Measurements from ENCODE around the gene NRN1. TPM values are rescaled to one million over a fixed set of nuclear protein-coding genes. Genes with fewer than 3 reads are reported as not detected.

Gene NRN1
- total and polyA plus RNA-seq, 2 donors (not counting 3 experiments of a cell fraction or from before 2014, with no cell fraction given): 12.8 to 26.2 TPM

- Histone ChIP-seq H3K9ac (replicated peaks; ENCODE audit: extremely low read depth, insufficient read depth, low read length) (no peak overlapping the region), H3K36me3 (ENCODE audit: control insufficient read depth in 2 of 2, extremely low read depth in 1 of 2, insufficient read depth in 2 of 2, low read length in 2 of 2) (no peaks in the 10 kb centered on the region), H2AFZ (ENCODE audit: low read depth, low read length) (no peak overlapping the region), H3K27me3 (ENCODE audit: control insufficient read depth in 2 of 2, insufficient read depth in 2 of 2, low read length in 2 of 2) (no peaks in the 10 kb centered on the region), H3K79me2 (ENCODE audit: control insufficient read depth, insufficient read depth, low read length) (no peaks in the 10 kb centered on the region), H3K27ac (ENCODE audit: insufficient read depth, low read depth, low read length) (no peak overlapping the region), H3K4me2 (ENCODE audit: insufficient read depth, low read length) (no peak overlapping the region), H3K9me1 (replicated peaks; ENCODE audit: control insufficient read depth, extremely low read depth, insufficient read depth, low read length) (no peaks in the 10 kb centered on the region), H3K9me3 (replicated peaks; ENCODE audit: control insufficient read depth, insufficient read depth, low read length) (no peaks in the 10 kb centered on the region), H3K4me1 (ENCODE audit: control insufficient read depth, extremely low read depth, insufficient read depth, low read length) (peaks cover 10% of the 10 kb centered on the region), H3K4me3 (replicated peaks in 1 of 3; ENCODE audit: insufficient read depth in 1 of 3, low read depth in 1 of 3, low read length in 3 of 3) (no peak overlapping the region), H4K20me1 (replicated peaks; ENCODE audit: control insufficient read depth, extremely low read depth, insufficient read depth, low read length) (no peaks in the 10 kb centered on the region)
- TF ChIP-seq GATA2 (IDR thresholded peaks at IDR 0.05; ENCODE audit: insufficient read depth, insufficient read length, low read depth, low read length): no peak
- TF ChIP-seq JUN (IDR thresholded peaks at IDR 0.05; ENCODE audit: borderline replicate concordance, insufficient read depth, insufficient read length, low read depth): no peak
- no peak for TF ChIP-seq POLR2AphosphoS5 (IDR thresholded peaks at IDR 0.05; ENCODE audit: insufficient read depth, low read depth, low read length)
- TF ChIP-seq MAX (IDR thresholded peaks at IDR 0.05; ENCODE audit: insufficient read depth, insufficient read length): no peak
- TF ChIP-seq FOS (IDR thresholded peaks at IDR 0.05; ENCODE audit: borderline replicate concordance, insufficient read depth, low read length): no peak
- no peak for TF ChIP-seq POLR2A (IDR thresholded peaks at IDR 0.05; ENCODE audit: low read depth, low read length)
- TF ChIP-seq CTCF (IDR thresholded peaks at IDR 0.05; ENCODE audit: extremely low read depth in 1 of 2, insufficient read depth in 1 of 2, low read depth in 1 of 2, low read length in 2 of 2): no peak
- TF ChIP-seq MYC (IDR thresholded peaks at IDR 0.05; ENCODE audit: low read depth, low read length): no peak
- no peak for TF ChIP-seq EZH2 (IDR thresholded peaks at IDR 0.05; ENCODE audit: borderline replicate concordance, low read depth, low read length, severe bottlenecking)
- intact Hi-C loops (cut with micrococcal nuclease) (no loop called here), dilution Hi-C loops (cut with MboI; ENCODE audit: extremely low pct_ligation_motif_present, low sequenced_read_pairs) (no loop called here)
- CTCF ChIA-PET: interaction anchor here (2.5 kb wide), 1 partner anchor 496 kb away, joined by 8 read pairs; no protein-coding TSS in a partner anchor
- POLR2A ChIA-PET: no interaction called here
- FAIRE-seq (no peak), DNase-seq (ENCODE audit: low read depth, low spot score) (no peak)
- no TSS peak for BruUV-seq (replicated peaks)
Measured at GRCh38 chr6:5967594-5967993, 39.1 kb downstream of the NRN1 start.

Measured in endothelial cell of umbilical vein (primary cell).